HuH-7 (cell line): ENCODE results near the gene IL32.

ENCODE experiments used
- DNase-seq: peaks from one replicate; pipeline ENCODE4 v3.0.0; 2011; ENCODE audit warnings: low spot score

Gene IL32

GRCh38 chr16:3027983-3028715 lies 37.3 kb upstream of the IL32 start:
- DNase-seq = peak; percentile 92

- no peak for DNase-seq
Measured at GRCh38 chr16:3028716-3029319, 36.6 kb upstream of the IL32 start.

GRCh38 chr16:3029491-3030221 lies 35.8 kb upstream of the IL32 start:
- DNase-seq = no peak

- no peak for DNase-seq
Measured at GRCh38 chr16:3030222-3031212, 34.9 kb upstream of the IL32 start.

- no peak for DNase-seq
Measured at GRCh38 chr16:3032624-3033023, 32.8 kb upstream of the IL32 start.

GRCh38 chr16:3035289-3035971 lies 30.0 kb upstream of the IL32 start:
- no peak for DNase-seq

GRCh38 chr16:3035972-3036725 lies 29.3 kb upstream of the IL32 start:
- DNase-seq = no peak

GRCh38 chr16:3036726-3037315 lies 28.6 kb upstream of the IL32 start, which contains the start of gene BICDL2:
Gene BICDL2, minus strand, starts transcription at chr16:3036944. Its CDS starts 1,448 bp downstream, at chr16:3035496.
- no peak for DNase-seq

GRCh38 chr16:3038256-3038655 lies 27.2 kb upstream of the IL32 start:
- DNase-seq = peak; percentile 57

- no peak for DNase-seq
Measured at GRCh38 chr16:3038896-3039295, 26.5 kb upstream of the IL32 start.

GRCh38 chr16:3042376-3042775 lies 23.1 kb upstream of the IL32 start:
- no peak for DNase-seq

- no peak for DNase-seq
Measured at GRCh38 chr16:3044708-3045107, 20.7 kb upstream of the IL32 start.

GRCh38 chr16:3045758-3046640 lies 19.4 kb upstream of the IL32 start, which contains the start of gene MMP25:
Gene MMP25, plus strand, starts transcription at chr16:3046561. Its CDS starts 357 bp downstream, at chr16:3046918.
- DNase-seq = peak; percentile 67

GRCh38 chr16:3046641-3047386 lies 18.6 kb upstream of the IL32 start:
- no peak for DNase-seq

- DNase-seq = no peak
Measured at GRCh38 chr16:3047387-3047720, 18.1 kb upstream of the IL32 start.

- DNase-seq = no peak
Measured at GRCh38 chr16:3049921-3050481, 15.4 kb upstream of the IL32 start.

- DNase-seq = no peak
Measured at GRCh38 chr16:3050487-3050886, 15.0 kb upstream of the IL32 start.

GRCh38 chr16:3051009-3051408 lies 14.4 kb upstream of the IL32 start:
- no peak for DNase-seq
